IMR-90 (cell line): ENCODE data around the gene EPN3. TPM values are rescaled to one million over a fixed set of nuclear protein-coding genes. Genes with fewer than 3 reads are reported as not detected.
A peak's percentile ranks its signal among the peaks of the same experiment; 100 is the strongest.

Experiments
- ATAC-seq: fragments of 200-7000 bp; cut with Tn5 transposase; 2 replicates; pipeline ENCODE4 v1.9.1; 2020; ENCODE audit warnings: low read depth, mild to moderate bottlenecking, moderate library complexity
- BruUV-seq: library from RNA; stranded (reverse); fragments of 400-500 nt; replicated peaks from 2 replicates; lab custom pipeline; 2021; lab: Mats Ljungman, UMichigan
- CTCF ChIA-PET: fragments of 300-600 bp; formaldehyde crosslinking; extraction: SDS; loops from one replicate; lab custom pipeline; 2021; ENCODE audit warnings: antibody characterized with exemption; lab: Yijun Ruan, JAX
- POLR2A ChIA-PET: fragments of 300-600 bp; sonication (Branson Sonifier 250); formaldehyde crosslinking; loops from one replicate; lab custom pipeline; 2022; ENCODE audit warnings: antibody characterized with exemption; ENCODE audit not compliant: unreplicated experiment; lab: Charles Lee
- DNase-seq: peaks from one replicate; pipeline ENCODE4 v3.0.0; 2013
- H2AFZ ChIP-seq: replicated peaks from 2 replicates; pipeline ENCODE3; 2013; ENCODE audit warnings: low read length, mild to moderate bottlenecking; ENCODE audit not compliant: poor library complexity
- H2AK5ac ChIP-seq: 2 replicates; pipeline ENCODE4 v1.6.1; 2013; ENCODE audit warnings: low read depth, low read length, inconsistent platforms
- H2AK9ac ChIP-seq: replicated peaks from 2 replicates; pipeline ENCODE3; 2013; ENCODE audit warnings: mild to moderate bottlenecking, low read depth, low read length, moderate library complexity; ENCODE audit not compliant: poor library complexity
- H2BK120ac ChIP-seq: 2 replicates; pipeline ENCODE4 v1.6.1; 2013; ENCODE audit warnings: low read depth, low read length, inconsistent platforms
- H2BK15ac ChIP-seq: 3 replicates; pipeline ENCODE4 v1.6.1; 2013; ENCODE audit warnings: low read depth, low read length, inconsistent platforms
- H2BK20ac ChIP-seq: 2 replicates; pipeline ENCODE4 v1.6.1; 2013; ENCODE audit warnings: low read depth, mild to moderate bottlenecking, inconsistent platforms, low read length, moderate library complexity
- H2BK5ac ChIP-seq: 2 replicates; pipeline ENCODE4 v1.6.1; 2013; ENCODE audit warnings: mild to moderate bottlenecking, low read depth, low read length, inconsistent platforms; ENCODE audit not compliant: poor library complexity, severe bottlenecking
- H3K14ac ChIP-seq: replicated peaks from 2 replicates; pipeline ENCODE4 v1.6.1; 2013; ENCODE audit warnings: low read depth, low read length, inconsistent platforms
- H3K18ac ChIP-seq: 2 replicates; pipeline ENCODE4 v1.6.1; 2013; ENCODE audit warnings: low read depth, low read length, control low read depth
- H3K23ac ChIP-seq: 2 replicates; pipeline ENCODE4 v1.6.1; 2013; ENCODE audit warnings: low read depth, low read length, inconsistent platforms
- H3K27ac ChIP-seq: 2 replicates; pipeline ENCODE4 v1.5.1; 2013; ENCODE audit warnings: mild to moderate bottlenecking, control low read depth, low read length; ENCODE audit not compliant: insufficient read depth
- H3K27me3 ChIP-seq: 2 replicates; pipeline ENCODE4 v1.6.1; 2013; ENCODE audit warnings: low read length; ENCODE audit not compliant: control insufficient read depth, insufficient read depth
- H3K36me3 ChIP-seq: 2 replicates; pipeline ENCODE4 v1.6.1; 2013; ENCODE audit warnings: low read length, mixed read lengths; ENCODE audit not compliant: control insufficient read depth, insufficient read depth
- H3K4ac ChIP-seq: 2 replicates; pipeline ENCODE4 v1.6.1; 2013; ENCODE audit warnings: low read depth, low read length, inconsistent platforms
- H3K4me1 ChIP-seq: 2 replicates; pipeline ENCODE4 v1.6.1; 2013; ENCODE audit warnings: low read length, mixed read lengths; ENCODE audit not compliant: control insufficient read depth, insufficient read depth
- H3K4me2 ChIP-seq: 2 replicates; pipeline ENCODE4 v1.6.1; 2013; ENCODE audit warnings: low read depth, mild to moderate bottlenecking, control low read depth, low read length, moderate library complexity
- H3K4me3 ChIP-seq: 2 replicates; pipeline ENCODE4 v1.5.1; 2013; ENCODE audit warnings: low read depth, mild to moderate bottlenecking, control low read depth, low read length, moderate library complexity; ENCODE audit not compliant: insufficient read depth
- H3K56ac ChIP-seq: 2 replicates; pipeline ENCODE4 v1.6.1; 2013; ENCODE audit warnings: low read length, inconsistent platforms; ENCODE audit not compliant: insufficient read depth; ENCODE audit errors: extremely low read depth
- H3K79me1 ChIP-seq, 2 experiments: 2 replicates each; pipeline ENCODE4 v1.6.1; 2013; ENCODE audit warnings: low read length in 2 of 2, inconsistent platforms in 1 of 2, low read depth in 1 of 2
- H3K9ac ChIP-seq: 2 replicates; pipeline ENCODE4 v1.6.1; 2013; ENCODE audit warnings: low read depth, low read length, control low read depth
- H3K9me1 ChIP-seq: 2 replicates; pipeline ENCODE4 v1.6.1; 2013; ENCODE audit warnings: low read length, inconsistent platforms; ENCODE audit not compliant: insufficient read depth
- H3K9me3 ChIP-seq: 2 replicates; pipeline ENCODE4 v1.6.1; 2013; ENCODE audit warnings: low read length; ENCODE audit not compliant: control insufficient read depth, insufficient read depth
- H4K20me1 ChIP-seq: 2 replicates; pipeline ENCODE4 v1.6.1; 2013; ENCODE audit warnings: low read length, inconsistent platforms; ENCODE audit not compliant: insufficient read depth
- H4K5ac ChIP-seq: 2 replicates; pipeline ENCODE4 v1.6.1; 2013; ENCODE audit warnings: mild to moderate bottlenecking, low read depth, low read length, control low read depth
- H4K8ac ChIP-seq, 2 experiments: 2 replicates each; pipeline ENCODE4 v1.6.1; 2013; ENCODE audit warnings: low read depth in 2 of 2, low read length in 2 of 2, control low read depth in 1 of 2, inconsistent platforms in 1 of 2
- H4K91ac ChIP-seq: 2 replicates; pipeline ENCODE4 v1.6.1; 2013; ENCODE audit warnings: low read depth, low read length, inconsistent platforms; ENCODE audit not compliant: insufficient read depth
- MAZ ChIP-seq: IDR thresholded peaks from 2 replicates; pipeline ENCODE4 v1.6.1; 2012; ENCODE audit warnings: low read depth, mild to moderate bottlenecking, low read length, improper control_type of control experiment, moderate library complexity, borderline replicate concordance
- RCOR1 ChIP-seq: IDR thresholded peaks from 2 replicates; pipeline ENCODE4 v1.6.1; 2012; ENCODE audit warnings: mild to moderate bottlenecking, low read length, improper control_type of control experiment; ENCODE audit not compliant: insufficient replicate concordance
- RFX5 ChIP-seq: IDR thresholded peaks from 2 replicates; pipeline ENCODE4 v1.8.0; 2012; ENCODE audit warnings: low read depth, mild to moderate bottlenecking, low read length, moderate library complexity
- WGBS, 2 experiments: methylation state at CpG; one replicate each; pipeline versions ENCODE4 v1.1.5 to v1.1.7; 2013; ENCODE audit warnings: missing lambda C conversion rate in 2 of 2; ENCODE audit not compliant: insufficient read length in 1 of 2; ENCODE audit errors: extremely low coverage in 2 of 2; 5-methylcytosine and 5-hydroxymethylcytosine counted together
- dilution Hi-C: fragments of 300-500 bp; cut with HindIII; formaldehyde crosslinking; loops from one replicate; pipeline ENCODE4 v1.14.3; 2018; ENCODE audit warnings: low sequenced_read_pairs; ENCODE audit not compliant: unreplicated experiment
- in situ Hi-C: fragments of 300-500 bp; cut with MboI; formaldehyde crosslinking; loops from 3 replicates; pipeline ENCODE4 v1.14.3; 2019; ENCODE audit warnings: low sequenced_read_pairs, inconsistent platforms, mixed read lengths
- intact Hi-C: fragments of 100-400 bp; cut with micrococcal nuclease; formaldehyde crosslinking; loops from 2 replicates; pipeline ENCODE4 v1.10.0; 2022
- polyA plus RNA-seq, 3 experiments: library from polyadenylated mRNA; depleted of rRNA; stranded (reverse); fragments of >200 nt; gene quantifications; 2 replicates each; pipeline ENCODE4 v1.2.3, GENCODE V29; 2012; ENCODE audit warnings: low replicate concordance in 1 of 3
- total RNA-seq: library from RNA; depleted of rRNA; stranded (reverse); fragments of >200 nt; gene quantifications from 2 replicates; pipeline ENCODE4 v1.2.3, GENCODE V29; 2012

EPN3 gene
- total and polyA plus RNA-seq, 2 of the 4 experiments (the other 2 are of a cell fraction) = 0.09 TPM; not detected in 1

DNA sequence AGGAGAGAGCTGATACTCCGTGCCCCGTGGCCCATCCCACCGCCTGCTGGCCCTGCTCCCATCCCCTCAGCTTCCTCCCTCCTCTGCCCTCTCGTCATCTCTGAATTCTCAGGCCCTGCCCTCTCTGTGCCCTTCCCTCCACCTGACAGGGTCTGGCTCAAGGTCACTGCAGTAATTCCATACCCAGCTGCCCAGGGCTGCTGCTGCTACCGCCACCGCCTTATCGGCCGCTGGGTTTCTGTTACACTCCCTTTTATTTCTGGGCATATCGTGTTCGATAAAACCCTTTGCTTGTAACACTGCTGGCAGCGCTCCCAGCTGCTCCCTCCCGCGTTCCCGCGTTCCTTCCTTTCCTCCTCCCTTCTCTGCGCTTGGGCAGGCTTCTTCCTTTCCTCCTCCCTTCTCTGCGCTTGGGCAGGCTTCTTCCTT, 1.2 kb downstream of the EPN3 start:
- dilution Hi-C loops (no loop called here), in situ Hi-C loops (no loop called here), intact Hi-C loops (no loop called here)
- Histone ChIP-seq H3K27me3 (peaks cover 49% of the 10 kb centered on the region), H3K9me3 (no peaks in the 10 kb centered on the region), H3K27ac (no peak overlapping the region), H3K18ac (no peak overlapping the region), H2BK5ac (no peak overlapping the region), H3K4ac (no peak overlapping the region), H4K8ac (no peak overlapping the region), H2BK20ac (no peak overlapping the region), H2BK15ac (no peak overlapping the region), H2AK9ac (no peak overlapping the region), H2AFZ (peak overlapping the region; percentile 49), H2AK5ac (no peak overlapping the region), H3K4me3 (no peak overlapping the region), H4K5ac (no peak overlapping the region), H3K9me1 (no peaks in the 10 kb centered on the region), H3K4me1 (peaks cover 11% of the 10 kb centered on the region; the same call in 1 of the 2 replicates), H3K4me2 (peak overlapping the region; percentile 14; the same call in 1 of the 2 replicates), H3K9ac (no peak overlapping the region), H2BK120ac (no peak overlapping the region), H3K36me3 (no peaks in the 10 kb centered on the region), H3K23ac (no peak overlapping the region), H3K14ac (no peak overlapping the region), H4K91ac (no peak overlapping the region), H4K20me1 (no peaks in the 10 kb centered on the region; the same call in 1 of the 2 replicates), H3K56ac (no peak overlapping the region), H3K79me1 (no peaks in the 10 kb centered on the region)
- no TSS peak for BruUV-seq
- TF ChIP-seq MAZ = no peak
- TF ChIP-seq RCOR1 = no peak
- no peak for TF ChIP-seq RFX5
- CTCF ChIA-PET = no interaction called here
- DNase-seq = peak; percentile 33
- ATAC-seq = peak; percentile 48
- 4% methylated on average over 10 of the region's 17 CpGs; no CpG with 5 or more reads in 1 of the 2 experiments for WGBS, 2 experiments
- POLR2A ChIA-PET = no interaction called here
